ENCODE data around the gene GABRB1. TPM values are rescaled to one million over a fixed set of nuclear protein-coding genes. Genes with fewer than 3 reads are reported as not detected.

The GABRB1 gene
- total and polyA plus RNA-seq, 2 donors (not counting 3 experiments of a cell fraction or from before 2014, with no cell fraction given): not detected

DNA sequence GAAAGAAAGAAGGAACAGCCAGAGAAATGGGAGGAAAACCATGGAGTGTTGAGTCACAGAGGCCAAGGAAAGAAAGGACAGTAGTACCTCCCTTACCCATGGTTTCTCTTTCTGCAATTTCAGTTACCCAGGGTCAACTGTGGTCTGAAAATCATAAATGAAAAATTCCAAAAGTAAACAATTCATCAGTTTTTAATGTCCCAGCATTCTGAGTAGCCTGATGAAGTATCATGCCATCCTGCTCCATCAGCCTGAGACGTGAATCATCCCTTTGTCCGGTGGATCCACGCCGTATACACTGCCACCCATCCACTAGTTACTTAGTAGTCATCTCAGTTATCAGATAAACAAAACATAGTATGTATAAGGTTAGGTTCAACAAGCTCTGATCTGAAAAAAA, 318.0 kb downstream of the GABRB1 start:
- intact Hi-C loops (cut with micrococcal nuclease): no loop called here
- H3K4me2 ChIP-seq (ENCODE audit: insufficient read depth, low read length): no peak overlapping the region
- FAIRE-seq (no peak), DNase-seq (ENCODE audit: low read depth, low spot score) (no peak)
- ChIA-PET POLR2A (no interaction called here), CTCF (no interaction called here)
- no peak overlapping the region for H3K4me3 ChIP-seq (replicated peaks in 1 of 3; ENCODE audit: insufficient read depth in 1 of 3, low read depth in 1 of 3, low read length in 3 of 3)
- H3K4me1 ChIP-seq (ENCODE audit: control insufficient read depth, extremely low read depth, insufficient read depth, low read length): no peaks in the 10 kb centered on the region
- H2AFZ ChIP-seq (ENCODE audit: low read depth, low read length): no peak overlapping the region
- H3K9me1 ChIP-seq (replicated peaks; ENCODE audit: control insufficient read depth, extremely low read depth, insufficient read depth, low read length): no peaks in the 10 kb centered on the region
- H3K79me2 ChIP-seq (ENCODE audit: control insufficient read depth, insufficient read depth, low read length): no peaks in the 10 kb centered on the region
- H3K27me3 ChIP-seq (ENCODE audit: control insufficient read depth in 2 of 2, insufficient read depth in 2 of 2, low read length in 2 of 2): no peaks in the 10 kb centered on the region
- H3K36me3 ChIP-seq (ENCODE audit: control insufficient read depth in 2 of 2, extremely low read depth in 1 of 2, insufficient read depth in 2 of 2, low read length in 2 of 2): no peaks in the 10 kb centered on the region
- no peak overlapping the region for H3K9ac ChIP-seq (replicated peaks; ENCODE audit: extremely low read depth, insufficient read depth, low read length)
- dilution Hi-C loops (cut with MboI; ENCODE audit: extremely low pct_ligation_motif_present, low sequenced_read_pairs): no loop called here
- H3K27ac ChIP-seq (ENCODE audit: insufficient read depth, low read depth, low read length): no peak overlapping the region
- no peaks in the 10 kb centered on the region for H4K20me1 ChIP-seq (replicated peaks; ENCODE audit: control insufficient read depth, extremely low read depth, insufficient read depth, low read length)
- TF ChIP-seq EZH2 (IDR thresholded peaks at IDR 0.05; ENCODE audit: borderline replicate concordance, low read depth, low read length, severe bottlenecking): no peak
- TF ChIP-seq POLR2AphosphoS5 (IDR thresholded peaks at IDR 0.05; ENCODE audit: insufficient read depth, low read depth, low read length): no peak
- TF ChIP-seq, protein P1, sequence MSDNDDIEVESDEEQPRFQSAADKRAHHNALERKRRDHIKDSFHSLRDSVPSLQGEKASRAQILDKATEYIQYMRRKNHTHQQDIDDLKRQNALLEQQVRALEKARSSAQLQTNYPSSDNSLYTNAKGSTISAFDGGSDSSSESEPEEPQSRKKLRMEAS (IDR thresholded peaks at IDR 0.05; ENCODE audit: insufficient read depth, insufficient read length): no peak
- no peak for TF ChIP-seq GATA2 (IDR thresholded peaks at IDR 0.05; ENCODE audit: insufficient read depth, insufficient read length, low read depth, low read length)
- H3K9me3 ChIP-seq (replicated peaks; ENCODE audit: control insufficient read depth, insufficient read depth, low read length): no peaks in the 10 kb centered on the region
- BruUV-seq (replicated peaks): no TSS peak

DNA sequence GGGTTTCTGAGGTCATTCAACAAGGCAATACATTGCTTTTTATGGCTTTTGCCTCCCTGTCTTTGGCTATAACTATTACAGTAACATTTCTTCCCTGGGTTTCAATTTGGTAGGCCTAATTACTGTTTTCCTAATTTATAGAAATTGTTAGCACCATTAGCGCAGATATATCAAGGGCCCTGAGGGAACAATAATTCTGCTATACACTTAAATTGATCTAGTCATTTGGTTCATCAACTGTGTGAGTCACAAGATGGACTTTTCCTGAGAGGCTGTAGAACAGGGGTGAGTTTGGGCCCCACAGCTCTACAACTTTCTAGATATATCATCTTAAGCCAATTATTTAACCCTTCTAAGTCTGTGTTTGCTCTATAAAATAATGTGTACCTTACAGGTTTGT, 324.2 kb downstream of the GABRB1 start:
- H3K79me2 ChIP-seq (ENCODE audit: control insufficient read depth, insufficient read depth, low read length): no peaks in the 10 kb centered on the region
- no peak overlapping the region for H3K4me3 ChIP-seq (replicated peaks in 1 of 3; ENCODE audit: insufficient read depth in 1 of 3, low read depth in 1 of 3, low read length in 3 of 3)
- intact Hi-C loops (cut with micrococcal nuclease) (no loop called here), dilution Hi-C loops (cut with MboI; ENCODE audit: extremely low pct_ligation_motif_present, low sequenced_read_pairs) (no loop called here)
- H3K27ac ChIP-seq (ENCODE audit: insufficient read depth, low read depth, low read length): no peak overlapping the region
- FAIRE-seq: no peak
- H3K9me1 ChIP-seq (replicated peaks; ENCODE audit: control insufficient read depth, extremely low read depth, insufficient read depth, low read length): no peaks in the 10 kb centered on the region
- H3K4me2 ChIP-seq (ENCODE audit: insufficient read depth, low read length): no peak overlapping the region
- no peaks in the 10 kb centered on the region for H3K9me3 ChIP-seq (replicated peaks; ENCODE audit: control insufficient read depth, insufficient read depth, low read length)
- no peaks in the 10 kb centered on the region for H4K20me1 ChIP-seq (replicated peaks; ENCODE audit: control insufficient read depth, extremely low read depth, insufficient read depth, low read length)
- no peak for TF ChIP-seq EZH2 (IDR thresholded peaks at IDR 0.05; ENCODE audit: borderline replicate concordance, low read depth, low read length, severe bottlenecking)
- TF ChIP-seq POLR2AphosphoS5 (IDR thresholded peaks at IDR 0.05; ENCODE audit: insufficient read depth, low read depth, low read length): no peak
- no peak overlapping the region for H2AFZ ChIP-seq (ENCODE audit: low read depth, low read length)
- no peaks in the 10 kb centered on the region for H3K36me3 ChIP-seq (ENCODE audit: control insufficient read depth in 2 of 2, extremely low read depth in 1 of 2, insufficient read depth in 2 of 2, low read length in 2 of 2)
- H3K4me1 ChIP-seq (ENCODE audit: control insufficient read depth, extremely low read depth, insufficient read depth, low read length): no peaks in the 10 kb centered on the region
- ChIA-PET CTCF (no interaction called here), POLR2A (no interaction called here)
- BruUV-seq (replicated peaks): no TSS peak
- no peak for DNase-seq (ENCODE audit: low read depth, low spot score)
- H3K27me3 ChIP-seq (ENCODE audit: control insufficient read depth in 2 of 2, insufficient read depth in 2 of 2, low read length in 2 of 2): no peaks in the 10 kb centered on the region
- H3K9ac ChIP-seq (replicated peaks; ENCODE audit: extremely low read depth, insufficient read depth, low read length): no peak overlapping the region

All from endothelial cell of umbilical vein (primary cell).